ENCODE measurements around the gene TOMM5. TPM values are rescaled to one million over a fixed set of nuclear protein-coding genes. Genes with fewer than 3 reads are reported as not detected.

Gene TOMM5
- total RNA-seq (ENCODE audit: low replicate concordance): 142 and 201 TPM in 2 replicates

- H3K9me3 Mint-ChIP-seq: no peaks in the 10 kb centered on the region
- peaks cover 5% of the 10 kb centered on the region for H3K27me3 Mint-ChIP-seq (ENCODE audit: insufficient read depth, low read depth)
- Histone ChIP-seq H3K9me3 (ENCODE audit: low read depth) (no peaks in the 10 kb centered on the region), H4K20me1 (ENCODE audit: low read depth) (peaks cover 18% of the 10 kb centered on the region), H3K79me2 (ENCODE audit: low read depth) (peaks cover 37% of the 10 kb centered on the region), H3K4me3 (peak within 1 kb of the TSS; percentile 44), H3K27ac (no peak within 1 kb of the TSS), H3K4me2 (peak within 1 kb of the TSS; percentile 68), H3K4me1 (peaks cover 10% of the 10 kb centered on the region), H3K27me3 (peaks cover 49% of the 10 kb centered on the region), H3F3A (ENCODE audit: low read depth) (peaks cover 11% of the 10 kb centered on the region), H3K9ac (no peak within 1 kb of the TSS), H3K36me3 (peaks cover 12% of the 10 kb centered on the region), H2AFZ (replicated peaks) (peak within 1 kb of the TSS; percentile 79)
- peaks cover 29% of the 10 kb centered on the region for H3K4me1 Mint-ChIP-seq
- peak; percentile 85 for DNase-seq (ENCODE audit: low spot score)
- peak within 1 kb of the TSS; percentile 100 for H3K4me3 Mint-ChIP-seq
- TF ChIP-seq EZH2phosphoT487 (IDR thresholded peaks at IDR 0.05): no peak
- TF ChIP-seq, protein P1, sequence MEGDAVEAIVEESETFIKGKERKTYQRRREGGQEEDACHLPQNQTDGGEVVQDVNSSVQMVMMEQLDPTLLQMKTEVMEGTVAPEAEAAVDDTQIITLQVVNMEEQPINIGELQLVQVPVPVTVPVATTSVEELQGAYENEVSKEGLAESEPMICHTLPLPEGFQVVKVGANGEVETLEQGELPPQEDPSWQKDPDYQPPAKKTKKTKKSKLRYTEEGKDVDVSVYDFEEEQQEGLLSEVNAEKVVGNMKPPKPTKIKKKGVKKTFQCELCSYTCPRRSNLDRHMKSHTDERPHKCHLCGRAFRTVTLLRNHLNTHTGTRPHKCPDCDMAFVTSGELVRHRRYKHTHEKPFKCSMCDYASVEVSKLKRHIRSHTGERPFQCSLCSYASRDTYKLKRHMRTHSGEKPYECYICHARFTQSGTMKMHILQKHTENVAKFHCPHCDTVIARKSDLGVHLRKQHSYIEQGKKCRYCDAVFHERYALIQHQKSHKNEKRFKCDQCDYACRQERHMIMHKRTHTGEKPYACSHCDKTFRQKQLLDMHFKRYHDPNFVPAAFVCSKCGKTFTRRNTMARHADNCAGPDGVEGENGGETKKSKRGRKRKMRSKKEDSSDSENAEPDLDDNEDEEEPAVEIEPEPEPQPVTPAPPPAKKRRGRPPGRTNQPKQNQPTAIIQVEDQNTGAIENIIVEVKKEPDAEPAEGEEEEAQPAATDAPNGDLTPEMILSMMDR (IDR thresholded peaks at IDR 0.05): no peak
- no peak for TF ChIP-seq EZH2 (IDR thresholded peaks at IDR 0.05)
- peaks cover 5% of the 10 kb centered on the region for H3K36me3 Mint-ChIP-seq
- peak within 1 kb of the TSS; percentile 97 for H3K27ac Mint-ChIP-seq
These were observed at the start of gene TOMM5 for GRCh38 chr9:37592108-37592951. Gene TOMM5 (minus strand): TSS chr9:37592597. CDS start chr9:37592532, 65 bp downstream.

GRCh38 chr9:37641331-37641730, 48.9 kb upstream of the TOMM5 start:
- H3K27ac Mint-ChIP-seq: no peak overlapping the region
- Histone ChIP-seq H3K79me2 (ENCODE audit: low read depth) (no peaks in the 10 kb centered on the region), H3K4me1 (no peaks in the 10 kb centered on the region), H3K4me3 (no peak overlapping the region), H3K9me3 (ENCODE audit: low read depth) (no peaks in the 10 kb centered on the region), H3K9ac (no peak overlapping the region), H3K4me2 (no peak overlapping the region), H3F3A (ENCODE audit: low read depth) (no peaks in the 10 kb centered on the region), H3K36me3 (no peaks in the 10 kb centered on the region), H4K20me1 (ENCODE audit: low read depth) (no peaks in the 10 kb centered on the region), H2AFZ (replicated peaks) (no peak overlapping the region), H3K27ac (no peak overlapping the region), H3K27me3 (peaks cover 31% of the 10 kb centered on the region)
- DNase-seq (ENCODE audit: low spot score): no peak
- H3K4me1 Mint-ChIP-seq: no peaks in the 10 kb centered on the region
- no peaks in the 10 kb centered on the region for H3K36me3 Mint-ChIP-seq
- H3K27me3 Mint-ChIP-seq (ENCODE audit: insufficient read depth, low read depth): peaks cover 6% of the 10 kb centered on the region
- TF ChIP-seq, protein P1 (IDR thresholded peaks at IDR 0.05): no peak
- TF ChIP-seq EZH2 (IDR thresholded peaks at IDR 0.05) (no peak), EZH2phosphoT487 (IDR thresholded peaks at IDR 0.05) (no peak)
- no peak overlapping the region for H3K4me3 Mint-ChIP-seq
- H3K9me3 Mint-ChIP-seq: no peaks in the 10 kb centered on the region

DNA sequence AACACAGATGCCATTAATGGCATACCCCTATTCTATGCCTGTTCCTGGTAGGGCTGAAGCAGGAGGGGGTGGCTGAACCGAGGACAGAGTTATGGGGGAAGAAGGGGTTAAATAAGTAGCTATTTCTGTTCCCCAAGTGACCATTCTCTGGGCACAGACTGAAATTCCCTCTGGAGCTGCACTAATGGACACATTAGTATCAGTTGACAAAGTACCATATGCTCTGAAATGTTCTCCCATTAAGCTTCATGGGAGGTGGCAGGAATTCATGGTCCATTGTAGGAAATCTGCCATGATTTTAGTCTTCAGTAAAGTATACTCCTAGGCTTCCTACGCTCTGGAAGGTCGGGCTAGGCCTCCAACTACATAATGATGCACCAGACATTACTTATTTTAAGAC, 47.8 kb upstream of the TOMM5 start:
- Histone ChIP-seq H3K4me2 (no peak overlapping the region), H3K9ac (no peak overlapping the region), H4K20me1 (ENCODE audit: low read depth) (no peaks in the 10 kb centered on the region), H3K4me3 (no peak overlapping the region), H3K9me3 (ENCODE audit: low read depth) (no peaks in the 10 kb centered on the region), H3K79me2 (ENCODE audit: low read depth) (no peaks in the 10 kb centered on the region), H2AFZ (replicated peaks) (no peak overlapping the region), H3K36me3 (no peaks in the 10 kb centered on the region), H3K27me3 (peaks cover 21% of the 10 kb centered on the region), H3K27ac (no peak overlapping the region), H3F3A (ENCODE audit: low read depth) (no peaks in the 10 kb centered on the region), H3K4me1 (no peaks in the 10 kb centered on the region)
- H3K4me1 Mint-ChIP-seq: no peaks in the 10 kb centered on the region
- H3K36me3 Mint-ChIP-seq: no peaks in the 10 kb centered on the region
- peaks cover 6% of the 10 kb centered on the region for H3K27me3 Mint-ChIP-seq (ENCODE audit: insufficient read depth, low read depth)
- H3K9me3 Mint-ChIP-seq: no peaks in the 10 kb centered on the region
- no peak for DNase-seq (ENCODE audit: low spot score)
- H3K4me3 Mint-ChIP-seq: no peak overlapping the region
- TF ChIP-seq EZH2 (IDR thresholded peaks at IDR 0.05) (no peak), EZH2phosphoT487 (IDR thresholded peaks at IDR 0.05) (no peak)
- TF ChIP-seq, protein P1 (IDR thresholded peaks at IDR 0.05): no peak
- no peak overlapping the region for H3K27ac Mint-ChIP-seq

All from neural progenitor cell (in vitro differentiated cells).